Measurements from ENCODE around the gene PSD2. TPM values are rescaled to one million over a fixed set of nuclear protein-coding genes. Genes with fewer than 3 reads are reported as not detected.

The PSD2 gene
- total RNA-seq, 4 donors from 2014 or later = 0.10 TPM; not detected in 3

DNA sequence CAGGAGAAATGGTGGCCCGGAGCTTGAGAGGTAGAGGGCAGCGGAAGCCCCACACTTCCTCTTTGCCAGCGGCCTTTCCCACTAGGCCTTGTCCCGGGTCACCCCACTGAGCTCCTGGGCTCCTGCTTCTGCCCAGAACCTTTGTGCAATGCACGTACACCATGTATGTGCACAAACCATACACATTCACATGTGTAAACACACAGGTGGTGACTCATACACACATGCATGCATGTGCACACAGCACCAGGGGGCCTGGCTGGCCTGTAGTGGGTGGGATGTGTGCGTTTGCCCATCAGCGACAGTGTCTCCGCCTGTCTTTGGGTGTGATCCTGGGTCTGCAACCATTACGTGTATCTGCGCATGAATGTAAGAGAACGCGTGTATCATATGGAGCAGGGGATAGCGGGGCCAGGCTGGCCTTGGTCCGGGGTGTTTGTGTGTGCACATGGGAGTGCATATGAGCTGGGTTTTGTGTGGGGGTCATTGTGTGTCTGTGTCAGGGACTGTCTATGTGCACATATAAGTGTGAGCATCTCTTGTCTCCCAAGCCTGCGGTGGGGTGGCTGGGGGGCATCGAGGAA is 43.7 kb downstream of the PSD2 start:
- no peaks in the 10 kb centered on the region for H3K27me3 ChIP-seq
- intact Hi-C loops (cut with DNase I; ENCODE audit: low total_unique reads) (no loop called here), in situ Hi-C loops (cut with MboI; ENCODE audit: low sequenced_read_pairs in 4 of 4) (loop anchor here in 1 of 4 donors (10.0 kb wide), 1 partner anchor 55 kb away; no protein-coding TSS in a partner anchor)
- H3K27ac ChIP-seq = no peak overlapping the region
- H3K9me3 ChIP-seq = no peaks in the 10 kb centered on the region
- TF ChIP-seq CTCF (IDR thresholded peaks at IDR 0.05 in 4 of 5, conservative IDR thresholded peaks at IDR 0.05 in 1 of 5) (no peak), POLR2A (IDR thresholded peaks at IDR 0.05) (no peak)
- ATAC-seq (no peak), DNase-seq (no peak)
- no peaks in the 10 kb centered on the region for H3K36me3 ChIP-seq
- H3K4me3 ChIP-seq = no peak overlapping the region
- no peaks in the 10 kb centered on the region for H3K4me1 ChIP-seq

- intact Hi-C loops (cut with DNase I; ENCODE audit: low total_unique reads) = loop anchor here (10.0 kb wide), 1 partner anchor 315 kb away; no protein-coding TSS in a partner anchor
- H3K4me3 ChIP-seq = no peak overlapping the region
- no peak for TF ChIP-seq CTCF (IDR thresholded peaks at IDR 0.05 in 4 of 5, conservative IDR thresholded peaks at IDR 0.05 in 1 of 5)
- no peak for TF ChIP-seq POLR2A (IDR thresholded peaks at IDR 0.05)
- DNase-seq (no peak), ATAC-seq (no peak)
- H3K4me1 ChIP-seq = no peaks in the 10 kb centered on the region
- no peaks in the 10 kb centered on the region for H3K27me3 ChIP-seq
- no peak overlapping the region for H3K27ac ChIP-seq
- no peaks in the 10 kb centered on the region for H3K9me3 ChIP-seq
- in situ Hi-C loops (cut with MboI; ENCODE audit: low sequenced_read_pairs in 4 of 4) = loop anchor here in 1 of 4 donors (10.0 kb wide), 1 partner anchor 55 kb away; no protein-coding TSS in a partner anchor
- no peaks in the 10 kb centered on the region for H3K36me3 ChIP-seq
Observed at GRCh38 chr5:139839918-139840317, 44.3 kb downstream of the PSD2 start.

DNA sequence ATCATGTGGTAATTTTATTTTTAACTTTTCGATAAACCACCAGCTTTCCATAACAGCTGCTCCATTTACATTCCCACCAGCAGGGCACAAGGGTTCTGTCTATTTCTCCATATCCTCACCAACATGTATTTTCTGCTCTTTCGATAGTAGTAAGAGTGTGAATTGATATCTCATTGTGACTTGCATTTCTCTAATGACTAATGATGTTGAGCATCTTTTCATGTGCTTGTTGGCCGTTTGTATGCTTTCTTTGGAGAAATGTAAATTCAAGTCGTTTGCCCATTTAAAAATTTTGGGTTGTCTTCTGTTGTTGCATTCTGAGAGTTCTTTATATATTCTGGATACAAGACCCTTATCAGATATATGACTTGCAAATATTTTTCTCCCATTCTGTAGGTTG is 45.9 kb downstream of the PSD2 start:
- TF ChIP-seq POLR2A (IDR thresholded peaks at IDR 0.05) = no peak
- Histone ChIP-seq H3K36me3 (no peaks in the 10 kb centered on the region), H3K9me3 (no peaks in the 10 kb centered on the region), H3K4me3 (no peak overlapping the region), H3K4me1 (no peaks in the 10 kb centered on the region), H3K27ac (no peak overlapping the region), H3K27me3 (no peaks in the 10 kb centered on the region)
- ATAC-seq (no peak), DNase-seq (no peak)
- in situ Hi-C loops (cut with MboI; ENCODE audit: low sequenced_read_pairs in 4 of 4) (no loop called here), intact Hi-C loops (cut with DNase I; ENCODE audit: low total_unique reads) (loop anchor here (10.0 kb wide), 1 partner anchor 313 kb away; no protein-coding TSS in a partner anchor)

DNA sequence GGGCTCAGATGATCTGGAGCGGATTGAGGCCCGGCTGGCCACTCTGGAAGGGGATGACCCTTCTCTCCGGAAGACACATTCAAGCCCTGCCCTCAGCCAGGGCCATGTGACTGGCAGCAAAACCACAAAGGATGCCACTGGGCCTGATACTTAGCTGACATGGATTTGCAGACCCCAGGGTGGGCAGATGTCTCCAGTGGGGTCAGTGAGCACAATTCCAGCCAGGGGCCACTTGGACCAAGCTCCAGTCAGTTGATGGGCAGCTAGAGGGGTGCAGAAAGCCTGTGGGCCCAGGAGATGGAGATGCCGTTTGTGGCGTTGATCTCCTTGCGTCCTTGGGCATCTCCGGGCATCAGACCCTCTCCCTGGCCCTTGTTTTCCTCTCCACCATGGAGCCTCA is 46.7 kb downstream of the PSD2 start:
- Histone ChIP-seq H3K4me1 (peaks cover 0 to 6% of the 10 kb centered on the region in 2 donors), H3K9me3 (no peaks in the 10 kb centered on the region), H3K27ac (no peak overlapping the region), H3K36me3 (no peaks in the 10 kb centered on the region), H3K27me3 (no peaks in the 10 kb centered on the region), H3K4me3 (no peak overlapping the region)
- intact Hi-C loops (cut with DNase I; ENCODE audit: low total_unique reads) (loop anchor here (10.0 kb wide), 1 partner anchor 312 kb away; no protein-coding TSS in a partner anchor), in situ Hi-C loops (cut with MboI; ENCODE audit: low sequenced_read_pairs in 4 of 4) (no loop called here)
- ATAC-seq (no peak), DNase-seq (peak in 1 of 2 donors; percentile 5)
- TF ChIP-seq CTCF (IDR thresholded peaks at IDR 0.05 in 4 of 5, conservative IDR thresholded peaks at IDR 0.05 in 1 of 5) = no peak
- no peak for TF ChIP-seq POLR2A (IDR thresholded peaks at IDR 0.05)

- H3K4me1 ChIP-seq = peaks cover 0 to 11% of the 10 kb centered on the region in 2 donors
- no peak for TF ChIP-seq POLR2A (IDR thresholded peaks at IDR 0.05)
- no peak for TF ChIP-seq CTCF (IDR thresholded peaks at IDR 0.05 in 4 of 5, conservative IDR thresholded peaks at IDR 0.05 in 1 of 5)
- DNase-seq = no peak
- no peaks in the 10 kb centered on the region for H3K27me3 ChIP-seq
- intact Hi-C loops (cut with DNase I; ENCODE audit: low total_unique reads) (loop anchor here (1.0 to 10.0 kb wide), 2 partner anchors 57 to 311 kb away; no protein-coding TSS in a partner anchor), in situ Hi-C loops (cut with MboI; ENCODE audit: low sequenced_read_pairs in 4 of 4) (no loop called here)
- no peak overlapping the region for H3K4me3 ChIP-seq
- H3K9me3 ChIP-seq = no peaks in the 10 kb centered on the region
- no peak overlapping the region for H3K27ac ChIP-seq
- ATAC-seq = no peak
- H3K36me3 ChIP-seq = no peaks in the 10 kb centered on the region
Observed at GRCh38 chr5:139843991-139844390, 48.4 kb downstream of the PSD2 start.

Data from gastrocnemius medialis (tissue), 4 donors.